BE2C (cell line): ENCODE data around the gene C1orf35.

Experiments used
- DNase-seq: peaks from one replicate; pipeline ENCODE4 v3.0.0-alpha.2; 2020
- H3K27me3 ChIP-seq: fragments of 250-450 bp; sonication (Bioruptor Pico); 2 replicates; pipeline ENCODE4 v1.5.1; 2020; ENCODE audit warnings: mild to moderate bottlenecking
- H3K36me3 ChIP-seq: fragments of 250-450 bp; sonication (Bioruptor Pico); 2 replicates; pipeline ENCODE4 v1.5.1; 2020; ENCODE audit warnings: mild to moderate bottlenecking
- H3K4me1 ChIP-seq: fragments of 250-450 bp; sonication (Bioruptor Pico); 2 replicates; pipeline ENCODE4 v1.5.1; 2020
- H3K4me3 ChIP-seq: 2 replicates; pipeline ENCODE4 v1.5.1; 2011; ENCODE audit warnings: low read depth, low read length
- H3K9me3 ChIP-seq: fragments of 250-450 bp; sonication (Bioruptor Pico); 2 replicates; pipeline ENCODE4 v1.5.1; 2020
- CTCF ChIP-seq: IDR thresholded peaks from 2 replicates; pipeline ENCODE4 v1.5.1; 2012; ENCODE audit warnings: mild to moderate bottlenecking, low read depth, low read length

C1orf35 gene

DNA sequence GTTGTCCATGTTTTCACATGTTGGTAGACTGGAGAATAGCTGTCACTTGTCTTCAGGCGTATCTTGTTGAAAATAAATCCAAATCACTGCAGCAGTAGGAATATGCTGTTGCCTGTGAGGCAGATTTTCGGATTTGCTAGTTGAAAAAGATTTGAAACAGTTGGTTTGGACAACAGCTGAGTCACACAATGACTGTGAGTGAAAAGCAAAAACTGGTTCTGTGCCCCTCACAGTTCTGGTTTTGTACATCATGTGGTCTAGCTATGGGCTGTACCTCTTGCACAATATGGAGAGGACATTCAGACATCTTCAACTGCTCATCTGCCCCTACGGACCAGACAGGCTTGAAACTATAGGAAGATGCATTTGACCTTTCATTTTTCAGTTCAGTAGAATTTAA, 18.8 kb downstream of the C1orf35 start:
- no peak for DNase-seq
- Histone ChIP-seq H3K9me3 (no peaks in the 10 kb centered on the region), H3K27me3 (no peaks in the 10 kb centered on the region)

GRCh38 chr1:228083871-228084278, 19.2 kb downstream of the C1orf35 start:
- H3K4me1 ChIP-seq: peaks cover 6% of the 10 kb centered on the region
- H3K9me3 ChIP-seq: no peaks in the 10 kb centered on the region
- H3K27me3 ChIP-seq: no peaks in the 10 kb centered on the region
- no peak for TF ChIP-seq CTCF
- peak overlapping the region; percentile 92 for H3K4me3 ChIP-seq
- no peak for DNase-seq
- H3K36me3 ChIP-seq: peaks cover 45% of the 10 kb centered on the region

More for the DNA sequence above, 18.8 kb downstream of the C1orf35 start:
- Histone ChIP-seq H3K36me3 (peaks cover 50% of the 10 kb centered on the region), H3K4me3 (peak overlapping the region; percentile 92), H3K4me1 (peaks cover 6% of the 10 kb centered on the region)
- TF ChIP-seq CTCF: no peak

GRCh38 chr1:228082918-228083870, 19.9 kb downstream of the C1orf35 start:
- H3K27me3 ChIP-seq: no peaks in the 10 kb centered on the region
- H3K9me3 ChIP-seq: no peaks in the 10 kb centered on the region
- no peak for TF ChIP-seq CTCF
- no peak for DNase-seq
- H3K4me1 ChIP-seq: peaks cover 6% of the 10 kb centered on the region
- H3K36me3 ChIP-seq: peaks cover 39% of the 10 kb centered on the region
- H3K4me3 ChIP-seq: peak overlapping the region; percentile 92

DNA sequence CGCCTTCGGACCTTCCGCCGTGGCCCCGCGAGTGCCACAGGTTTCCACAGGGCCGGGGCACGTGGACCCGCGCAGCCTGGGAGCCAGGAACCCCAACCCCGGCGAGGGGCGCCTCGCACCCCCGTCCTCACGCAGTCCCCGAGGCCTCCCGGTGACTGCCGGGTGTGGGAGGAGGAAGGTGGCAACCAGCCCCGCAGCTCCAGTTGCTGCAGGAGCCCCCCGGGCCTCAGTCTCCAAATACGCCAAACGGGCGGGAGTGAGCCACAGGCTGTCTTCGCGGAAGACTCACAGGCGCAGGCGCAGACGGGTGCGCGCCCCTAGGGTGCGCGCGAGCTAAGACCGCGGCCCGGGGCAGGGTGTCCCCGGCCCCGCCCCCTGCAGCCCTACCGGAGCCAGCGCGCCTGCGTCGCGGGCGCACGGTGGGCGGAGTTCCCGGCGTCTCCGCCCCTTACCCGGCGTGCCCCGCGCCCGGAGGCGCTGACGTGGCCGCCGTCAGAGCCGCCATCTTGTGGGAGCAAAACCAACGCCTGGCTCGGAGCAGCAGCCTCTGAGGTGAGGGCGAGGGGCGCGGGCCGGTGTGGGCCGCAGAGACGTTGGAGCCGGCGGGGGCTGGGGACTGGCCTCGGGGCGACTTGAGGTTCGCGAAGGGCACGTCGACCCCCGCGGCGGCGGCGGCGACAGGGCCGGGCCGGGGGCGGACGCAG, 20.8 kb downstream of the C1orf35 start, which contains the start of gene ARF1:
Gene ARF1, plus strand, starts transcription at position 495 of the 704 bp plus-strand sequence. CDS start 14,407 bp downstream, outside the sequence.
- H3K27me3 ChIP-seq: no peaks in the 10 kb centered on the region
- TF ChIP-seq CTCF: no peak
- peak within 1 kb of the TSS; percentile 92 for H3K4me3 ChIP-seq
- no peaks in the 10 kb centered on the region for H3K9me3 ChIP-seq
- peak; percentile 95 for DNase-seq
- H3K4me1 ChIP-seq: peaks cover 6% of the 10 kb centered on the region
- H3K36me3 ChIP-seq: peaks cover 32% of the 10 kb centered on the region

DNA sequence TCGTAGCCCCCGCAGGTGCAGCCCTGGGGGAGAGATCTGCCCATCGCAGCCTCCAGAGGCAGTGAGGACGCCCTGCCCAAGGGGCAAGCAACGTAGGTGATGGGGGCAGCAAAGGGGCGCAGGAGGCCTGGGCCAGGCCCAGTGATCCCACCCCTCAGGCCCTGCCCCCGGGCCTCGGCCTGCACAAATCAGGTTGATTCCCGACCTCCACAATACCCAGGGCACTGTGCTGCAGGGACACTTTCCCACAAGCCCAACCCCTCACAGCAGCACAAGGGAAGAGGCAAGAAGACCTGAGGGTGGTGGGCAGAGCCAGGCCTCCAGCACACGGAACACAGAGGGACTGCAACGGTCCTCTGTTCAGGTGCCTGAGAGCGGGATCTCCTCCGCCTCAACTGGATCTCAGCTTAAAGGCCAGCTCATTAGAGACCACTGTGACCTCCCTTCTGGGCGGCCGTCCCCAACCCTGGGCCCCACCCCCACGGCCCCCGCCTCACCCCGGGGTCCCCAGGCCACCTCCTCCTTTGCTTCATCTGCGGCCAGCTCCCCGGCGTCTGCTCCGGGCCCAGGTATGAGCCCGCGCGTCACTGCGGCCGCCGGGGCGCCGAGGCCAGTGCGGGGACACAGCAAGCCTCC, 21.4 kb downstream of the C1orf35 start:
- peaks cover 32% of the 10 kb centered on the region for H3K36me3 ChIP-seq
- no peaks in the 10 kb centered on the region for H3K27me3 ChIP-seq
- no peak for TF ChIP-seq CTCF
- H3K4me3 ChIP-seq: peak overlapping the region; percentile 92
- DNase-seq: no peak
- peaks cover 6% of the 10 kb centered on the region for H3K4me1 ChIP-seq
- no peaks in the 10 kb centered on the region for H3K9me3 ChIP-seq
